ENCODE measurements around the gene ZNF366. TPM values are rescaled to one million over a fixed set of nuclear protein-coding genes. Genes with fewer than 3 reads are reported as not detected.

Gene ZNF366
- total RNA-seq, 1 donor from 2014 or later = 3.1 TPM

DNA sequence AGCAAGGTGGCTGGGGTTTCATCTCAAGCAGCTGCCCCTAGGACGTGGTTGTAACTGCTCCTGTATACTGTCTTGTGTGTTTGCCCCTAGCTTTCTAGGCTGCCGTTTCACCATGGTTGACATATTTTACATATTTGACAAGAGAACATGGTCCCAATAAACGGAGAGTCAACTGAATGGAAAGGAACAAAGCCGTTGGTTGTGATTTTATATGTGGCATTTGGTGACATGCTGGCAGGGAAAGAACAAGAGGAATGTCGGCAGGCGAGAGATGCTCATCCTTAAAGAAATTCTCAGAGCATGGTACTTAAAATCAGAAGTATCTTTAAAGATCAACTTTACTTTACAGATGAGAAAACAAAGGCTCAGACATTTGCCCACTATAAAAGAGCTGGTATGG is 11.8 kb downstream of the ZNF366 start:
- DNase-seq (ENCODE audit: low spot score) = no peak

DNA sequence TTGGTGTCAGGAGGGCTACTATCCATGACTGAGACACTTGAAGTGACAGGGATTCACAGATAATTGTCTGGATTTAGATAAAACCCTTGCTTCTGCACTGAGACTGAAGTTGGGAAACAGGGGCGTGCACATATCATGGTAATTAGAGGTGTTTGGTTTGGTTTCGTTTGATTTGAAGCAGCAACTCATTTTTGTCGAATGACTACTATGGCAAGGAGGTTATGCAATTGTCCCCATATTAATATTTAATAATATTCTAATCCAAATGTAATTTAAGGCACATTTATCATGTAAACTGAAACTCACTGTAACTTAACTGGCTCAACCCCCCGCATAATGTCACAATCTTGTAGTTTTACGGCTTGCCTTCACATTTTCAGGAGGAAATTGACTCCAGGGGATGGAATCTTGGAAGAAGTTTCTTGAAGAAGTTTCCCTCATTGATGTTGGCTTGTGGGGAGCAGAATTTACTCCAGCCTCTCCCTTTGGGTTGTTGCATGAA is 12.5 kb downstream of the ZNF366 start:
- DNase-seq (ENCODE audit: low spot score) = no peak

DNA sequence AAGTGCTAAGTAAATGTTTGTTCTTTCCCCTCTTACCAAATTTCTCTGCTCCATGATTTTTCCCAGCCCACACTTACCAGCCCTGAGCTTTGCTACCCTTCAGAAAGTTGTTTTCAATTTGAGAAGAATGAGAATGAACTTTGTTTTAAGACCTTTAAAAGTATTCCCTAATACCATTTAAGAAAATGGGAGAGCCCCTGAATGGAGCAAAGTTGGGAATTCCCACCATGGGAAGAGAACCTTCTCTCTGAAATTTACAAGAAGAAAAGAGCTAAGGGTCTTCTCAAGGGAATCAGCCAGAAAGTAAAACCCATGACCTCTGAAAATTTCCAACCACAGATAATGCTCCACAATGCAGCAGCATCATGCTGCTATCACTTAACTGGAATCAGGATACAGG is 17.7 kb downstream of the ZNF366 start:
- no peak for DNase-seq (ENCODE audit: low spot score)

DNA sequence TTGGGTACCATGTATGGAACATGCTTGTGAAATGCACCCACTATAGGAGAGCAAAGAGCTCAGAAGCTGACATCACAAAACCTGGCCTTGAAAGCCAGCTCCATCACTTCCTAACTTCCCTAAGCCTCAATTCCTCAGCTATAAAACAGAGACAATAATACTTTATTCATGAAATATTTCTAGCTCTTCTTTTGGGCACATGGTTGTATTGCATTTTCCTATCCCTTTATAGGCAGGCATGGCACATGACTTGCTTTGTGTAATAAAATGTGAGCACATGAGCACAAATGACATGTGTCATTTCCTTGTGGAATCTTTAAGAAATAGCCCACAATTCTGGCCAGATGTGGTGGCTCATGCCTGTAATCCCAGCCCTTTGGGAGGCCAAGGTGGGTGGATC is 18.5 kb downstream of the ZNF366 start:
- no peak for DNase-seq (ENCODE audit: low spot score)

DNA sequence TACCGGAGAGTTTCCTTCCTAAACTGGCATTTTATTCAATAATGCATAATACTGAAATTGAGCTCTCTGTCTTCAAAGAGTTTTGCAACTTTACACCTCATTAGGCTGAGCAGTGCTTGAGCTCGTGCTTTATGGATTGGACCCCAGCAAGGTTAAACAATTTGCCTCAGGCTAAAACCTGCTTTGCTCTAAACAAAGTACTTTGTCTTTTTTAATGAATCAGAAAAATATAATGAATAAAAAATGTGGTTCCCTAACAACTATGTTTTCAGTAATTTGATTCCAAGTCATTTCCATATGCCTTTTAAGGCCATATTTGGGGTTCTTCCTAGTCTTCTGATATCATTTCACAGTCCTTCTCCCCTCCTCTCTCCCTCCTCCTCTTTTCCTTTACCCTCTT is 20.0 kb downstream of the ZNF366 start:
- DNase-seq (ENCODE audit: low spot score) = no peak

DNA sequence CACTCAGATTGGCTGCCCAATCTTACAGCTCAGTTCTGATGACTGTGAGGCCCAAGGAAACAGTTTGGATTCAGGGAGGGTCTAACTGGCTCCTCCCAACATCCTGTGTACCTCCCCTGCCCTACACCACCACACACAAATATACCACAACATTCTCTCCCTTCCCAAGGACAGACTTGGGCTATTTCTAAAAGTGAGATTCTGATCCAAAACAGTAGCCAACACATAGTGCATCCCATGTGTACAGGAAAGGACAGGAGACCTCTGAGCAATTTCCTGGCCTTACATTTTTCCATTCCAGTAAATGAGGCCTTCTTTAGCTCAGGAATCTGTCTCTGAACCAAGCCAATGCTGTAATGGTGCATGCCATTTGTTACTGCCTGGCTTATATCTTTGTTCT is 20.8 kb downstream of the ZNF366 start:
- no peak for DNase-seq (ENCODE audit: low spot score)

DNA sequence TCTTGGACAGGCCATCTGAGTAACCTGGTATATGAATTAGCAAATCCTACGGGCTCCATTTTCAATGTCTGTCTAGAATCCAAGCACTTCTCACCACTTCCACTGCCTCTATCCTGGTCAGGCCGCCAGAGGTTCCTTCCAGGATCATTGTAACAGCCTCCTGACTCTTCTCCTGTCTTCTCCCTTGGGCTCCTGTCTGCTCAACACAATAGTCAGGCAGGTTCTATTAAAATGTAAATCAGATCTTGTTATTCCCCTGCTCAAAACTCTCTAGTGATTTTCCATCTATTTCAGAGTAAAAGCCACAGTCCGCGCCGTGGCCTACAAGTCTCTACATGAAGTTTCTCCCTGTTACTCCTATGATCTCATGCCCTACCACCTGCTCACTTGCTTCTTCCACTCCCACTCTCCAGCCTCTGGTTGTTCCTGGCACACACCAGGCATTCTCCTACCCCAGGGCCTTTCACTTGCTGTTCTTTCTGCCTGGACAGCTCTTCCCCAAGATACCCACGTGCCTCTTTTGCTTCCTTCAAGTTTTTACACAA is 21.7 kb downstream of the ZNF366 start:
- no peak for DNase-seq (ENCODE audit: low spot score)

DNA sequence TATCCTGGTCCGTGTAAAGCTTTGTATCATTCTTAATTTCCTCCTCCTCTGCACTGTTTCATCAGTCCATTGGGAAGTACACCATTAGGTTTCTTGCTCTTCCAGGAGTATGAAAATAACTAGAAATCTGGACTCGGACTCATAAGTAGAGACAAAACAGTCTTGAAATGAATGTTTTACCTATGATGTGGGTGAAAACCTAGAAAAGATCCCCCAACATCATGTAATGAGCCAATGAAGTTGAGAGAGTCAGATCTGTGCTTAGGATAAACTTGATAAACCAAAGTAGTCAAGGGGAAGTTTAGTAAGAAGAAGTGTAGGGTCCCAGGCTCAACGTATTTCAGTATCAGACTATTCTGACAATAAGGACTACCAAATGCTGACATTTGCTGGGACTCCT is 25.2 kb downstream of the ZNF366 start:
- no peak for DNase-seq (ENCODE audit: low spot score)

DNA sequence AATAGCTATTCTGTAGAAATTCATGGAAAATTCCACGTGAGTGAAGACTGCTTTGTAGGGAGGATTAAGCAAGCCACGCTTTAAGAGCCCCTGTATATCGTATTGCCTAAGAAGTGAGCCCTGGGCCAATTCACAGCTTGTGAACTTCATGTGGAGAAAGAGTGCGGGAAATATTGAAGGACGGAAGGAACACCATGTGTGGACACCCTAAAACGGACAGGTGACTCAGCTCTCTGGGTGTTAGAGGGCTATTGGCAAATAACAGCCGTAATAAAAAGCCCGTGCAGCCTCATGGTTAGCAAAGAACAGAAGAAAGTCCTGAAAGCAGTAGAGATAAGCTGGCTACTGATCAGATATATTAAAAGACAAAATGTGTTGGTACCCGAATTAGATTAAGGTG is 26.4 kb downstream of the ZNF366 start:
- no peak for DNase-seq (ENCODE audit: low spot score)

DNA sequence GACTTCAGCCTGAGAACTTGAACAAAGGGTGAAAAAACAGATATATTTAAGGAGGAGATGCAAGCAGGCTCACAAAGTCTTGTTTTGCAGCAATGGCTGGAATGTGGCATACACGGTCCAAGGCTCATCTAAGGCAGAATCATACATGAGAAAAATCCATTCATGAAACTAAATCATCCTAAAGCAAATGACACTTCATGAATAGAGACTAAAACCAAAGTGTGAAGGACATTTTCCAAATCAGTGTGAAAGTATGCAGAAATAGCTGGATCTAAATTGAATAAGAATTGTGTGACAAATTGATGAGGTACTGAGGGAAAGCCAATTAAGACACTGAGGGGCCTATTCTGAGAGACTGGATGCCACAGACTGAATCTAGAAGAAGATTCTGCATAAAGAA is 27.3 kb downstream of the ZNF366 start:
- no peak for DNase-seq (ENCODE audit: low spot score)

DNA sequence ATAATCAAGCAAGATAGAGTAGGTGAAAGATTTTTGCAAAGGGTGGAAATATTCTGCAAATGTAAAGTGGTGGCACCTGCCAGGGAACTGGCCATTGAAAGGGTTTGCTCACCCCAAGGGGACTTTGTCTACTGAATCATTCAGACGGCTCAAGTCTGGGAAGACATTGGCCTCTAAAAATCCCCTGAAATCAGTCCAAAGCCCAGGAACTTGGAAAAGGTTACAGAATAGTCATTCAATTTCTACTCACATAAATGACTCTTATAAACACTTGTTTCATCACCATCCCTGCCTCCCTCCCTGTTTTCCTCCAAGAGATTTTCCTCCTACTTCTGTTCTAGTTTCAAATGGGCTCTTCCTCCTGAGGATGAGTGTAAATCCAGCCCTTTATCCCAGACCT is 28.5 kb downstream of the ZNF366 start:
- DNase-seq (ENCODE audit: low spot score) = no peak

DNA sequence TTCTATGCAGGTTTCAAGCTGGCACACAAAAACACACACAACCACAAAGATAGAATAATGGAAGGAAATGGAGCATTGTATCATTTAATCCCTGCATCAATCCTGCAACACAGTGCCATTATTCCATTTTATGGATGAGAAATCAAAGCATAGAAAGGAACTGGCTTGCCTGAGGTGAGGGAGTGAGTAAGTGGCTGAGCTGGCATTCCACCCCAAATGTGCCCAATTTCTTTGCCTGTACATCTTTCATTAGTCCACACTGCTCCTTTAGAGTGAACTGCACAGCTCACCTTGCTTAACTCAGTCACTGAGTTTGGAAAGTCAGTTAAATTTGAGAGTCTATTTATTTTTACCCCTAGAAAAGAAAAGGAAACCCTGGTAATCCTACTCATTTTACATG is 28.9 kb downstream of the ZNF366 start:
- no peak for DNase-seq (ENCODE audit: low spot score)

DNA sequence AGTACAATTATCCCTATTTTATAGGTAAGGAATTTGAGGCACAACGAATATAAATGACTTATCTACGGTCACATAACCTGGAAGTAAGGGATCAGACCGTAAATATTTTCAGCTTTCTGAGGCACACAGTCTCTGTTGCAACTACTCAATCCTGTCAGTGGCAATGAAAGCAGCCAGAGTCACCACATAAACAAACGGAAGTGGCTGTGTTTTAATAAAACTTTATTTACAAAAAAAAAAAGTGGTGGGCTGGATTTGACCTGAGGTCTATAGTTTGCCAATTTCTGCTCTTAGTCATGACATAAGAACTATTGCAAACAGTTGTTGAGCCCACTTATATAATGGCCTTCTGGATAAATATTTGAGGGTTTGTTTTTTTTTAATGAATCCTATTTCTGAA is 29.6 kb downstream of the ZNF366 start:
- no peak for DNase-seq (ENCODE audit: low spot score)

DNA sequence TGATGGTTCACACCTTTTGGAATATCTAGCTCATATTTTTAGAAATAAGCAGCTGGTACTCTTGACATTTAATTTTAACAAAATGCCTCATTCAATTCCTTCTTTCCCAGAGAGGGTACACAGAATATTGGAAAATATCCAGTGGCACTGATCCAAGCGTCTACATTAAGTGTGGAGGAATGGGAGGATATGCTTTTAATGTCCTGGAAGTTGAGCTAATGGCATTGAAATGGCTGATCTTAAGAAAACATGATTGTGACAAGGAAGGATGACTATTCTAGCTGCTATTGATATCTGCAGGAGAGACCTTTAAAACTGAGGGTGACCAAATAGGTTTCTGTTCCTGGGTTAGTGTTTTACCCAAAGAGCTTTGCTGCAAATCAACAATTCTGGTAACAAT is 30.0 kb downstream of the ZNF366 start:
- no peak for DNase-seq (ENCODE audit: low spot score)

DNA sequence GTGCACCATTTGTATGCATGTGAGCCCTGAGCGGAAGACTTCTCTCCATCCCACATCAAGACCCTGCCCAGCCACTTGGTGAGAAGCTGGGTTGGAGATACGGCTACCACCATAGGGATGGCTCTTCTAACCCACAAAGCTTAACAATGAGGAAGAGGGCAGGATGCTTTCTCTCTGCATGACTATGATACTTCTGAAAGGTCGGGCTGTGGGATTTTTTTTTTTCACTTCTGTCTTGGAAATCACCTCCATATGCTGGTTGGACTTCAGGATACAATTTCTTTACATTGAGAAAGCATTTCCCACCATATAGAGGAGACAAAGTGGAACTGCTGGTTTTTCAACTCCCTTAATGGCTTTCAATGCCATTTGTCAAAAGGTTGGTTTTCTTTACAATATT is 30.5 kb downstream of the ZNF366 start:
- DNase-seq (ENCODE audit: low spot score) = no peak

DNA sequence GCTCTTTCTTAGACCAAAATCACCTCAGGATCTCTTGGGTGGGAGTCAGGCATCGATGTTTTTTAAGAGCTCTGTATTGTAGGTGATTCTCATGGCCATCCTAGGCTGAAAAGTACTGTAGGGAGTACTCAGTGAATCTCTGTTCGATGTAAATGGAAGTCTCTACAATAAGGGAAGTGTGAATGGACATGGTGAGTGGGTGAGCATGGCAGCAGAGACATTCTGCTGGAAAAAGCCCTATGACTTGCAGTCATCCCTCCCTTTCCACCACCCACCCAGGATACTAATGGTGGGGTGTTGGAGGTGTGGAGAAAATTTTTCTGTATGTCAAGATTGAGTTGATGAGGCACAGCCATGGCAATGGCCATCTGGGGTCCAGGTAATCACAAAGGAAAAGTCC is 30.9 kb downstream of the ZNF366 start:
- no peak for DNase-seq (ENCODE audit: low spot score)

DNA sequence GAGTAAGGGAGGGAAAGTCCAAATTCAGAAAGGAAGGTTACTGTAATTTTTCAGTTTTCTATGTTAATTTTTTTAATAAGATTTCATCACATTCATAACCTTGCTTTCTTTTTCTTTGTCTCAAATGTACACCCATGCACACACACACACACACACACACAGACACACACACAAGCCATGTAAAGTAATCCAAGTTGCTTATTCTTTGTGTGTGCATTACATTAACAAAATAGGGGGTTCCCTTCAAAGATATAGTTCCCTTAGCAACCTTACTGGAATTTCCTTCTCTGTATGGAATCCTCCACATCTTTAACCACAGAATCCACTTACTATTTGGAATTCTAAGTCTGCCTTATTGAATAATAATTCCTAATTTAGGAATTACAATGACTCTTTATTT is 32.7 kb downstream of the ZNF366 start:
- no peak for DNase-seq (ENCODE audit: low spot score)

DNA sequence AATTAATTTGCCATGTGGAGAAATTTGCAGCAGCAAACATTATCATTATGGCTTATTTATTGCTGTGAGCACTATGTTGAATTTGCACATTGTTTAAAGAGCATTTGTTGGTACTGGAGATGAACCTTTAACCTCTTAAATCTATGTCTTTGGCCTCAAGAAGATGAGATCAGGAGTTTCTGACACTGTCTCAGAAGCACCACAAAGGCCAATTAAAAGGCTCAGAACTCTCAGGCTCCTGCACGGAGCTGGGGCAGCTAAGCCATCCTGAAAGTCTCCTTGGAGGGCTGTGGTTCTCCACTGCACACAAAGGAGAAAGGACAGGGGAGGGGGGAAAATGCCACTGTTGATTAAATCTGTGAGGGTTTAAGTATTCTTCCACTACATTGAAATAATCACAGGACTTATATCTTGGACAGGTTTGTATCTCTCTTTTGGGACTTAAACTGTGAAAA is 33.1 kb downstream of the ZNF366 start:
- no peak for DNase-seq (ENCODE audit: low spot score)

DNA sequence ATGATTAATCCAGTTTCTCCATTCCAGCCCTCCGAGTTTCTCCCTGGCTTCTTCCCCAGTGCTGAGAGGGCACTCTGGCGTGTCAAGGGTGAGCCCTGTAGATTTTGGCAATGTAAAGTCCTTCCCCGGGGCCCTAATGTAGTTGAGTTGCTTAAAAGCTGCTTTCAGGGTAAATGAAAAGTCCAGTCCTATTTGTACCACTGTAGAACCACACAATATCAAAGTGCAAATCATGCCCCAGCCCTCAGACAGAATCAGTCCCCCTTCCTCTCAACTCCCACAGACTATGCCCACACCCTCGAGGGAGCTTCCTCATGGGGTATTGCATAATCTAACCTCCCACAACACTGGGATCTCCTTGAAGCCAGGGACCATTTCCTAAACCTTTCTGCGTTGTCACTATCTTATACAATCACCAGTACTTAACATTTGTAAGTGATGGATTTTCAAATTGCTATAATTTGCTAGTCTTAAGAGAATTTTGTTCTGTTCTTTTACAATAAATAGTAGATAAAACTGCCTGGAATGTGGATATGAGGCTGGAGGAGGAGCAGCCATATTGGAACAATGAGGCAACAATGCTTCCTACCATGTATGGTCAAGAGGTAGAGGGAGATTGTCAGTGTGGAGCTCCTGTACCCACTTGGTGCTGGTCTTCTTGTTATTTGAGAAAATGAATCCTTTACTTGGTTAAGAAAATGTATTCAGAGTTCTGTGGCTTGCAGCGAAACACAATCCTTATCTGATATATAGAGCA is 34.4 kb downstream of the ZNF366 start:
- DNase-seq (ENCODE audit: low spot score) = no peak

DNA sequence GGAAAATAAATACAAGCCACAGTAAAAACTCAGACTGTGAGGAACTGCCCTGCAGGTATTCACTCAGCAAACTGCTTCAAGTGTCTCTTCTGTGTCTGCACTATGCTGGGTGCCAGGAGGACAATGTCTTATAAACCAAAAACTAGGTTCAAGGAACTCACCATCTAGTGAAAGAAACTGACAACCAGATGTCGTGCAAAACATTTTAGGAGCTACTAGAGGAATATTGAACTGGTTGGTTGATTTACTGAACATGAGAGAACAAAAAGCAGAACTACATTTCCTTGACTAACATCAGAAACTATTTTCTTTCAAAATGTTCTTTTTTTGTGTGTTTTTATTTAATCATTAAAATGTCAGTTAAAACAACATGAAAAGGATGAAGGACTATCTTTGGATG is 35.2 kb downstream of the ZNF366 start:
- DNase-seq (ENCODE audit: low spot score) = no peak

DNA sequence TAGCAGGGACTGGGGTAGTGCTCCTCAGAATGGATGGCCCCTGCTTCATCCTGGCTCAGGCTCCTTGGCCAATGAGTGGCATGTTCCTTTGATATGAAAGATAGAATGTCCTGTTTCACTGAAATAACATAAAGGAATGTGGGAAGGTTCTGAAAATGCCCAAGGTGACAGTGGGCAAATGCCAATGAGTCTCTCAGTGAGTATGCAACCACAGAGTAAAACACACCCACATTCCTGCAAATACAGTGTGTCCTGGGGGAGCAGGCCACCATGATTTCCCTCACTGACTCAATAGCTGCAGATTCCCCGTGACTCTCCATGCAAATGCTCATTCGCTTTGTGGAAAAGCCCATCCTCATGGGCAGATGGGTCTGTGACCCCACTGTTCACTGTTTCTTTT is 36.4 kb downstream of the ZNF366 start:
- DNase-seq (ENCODE audit: low spot score) = no peak

DNA sequence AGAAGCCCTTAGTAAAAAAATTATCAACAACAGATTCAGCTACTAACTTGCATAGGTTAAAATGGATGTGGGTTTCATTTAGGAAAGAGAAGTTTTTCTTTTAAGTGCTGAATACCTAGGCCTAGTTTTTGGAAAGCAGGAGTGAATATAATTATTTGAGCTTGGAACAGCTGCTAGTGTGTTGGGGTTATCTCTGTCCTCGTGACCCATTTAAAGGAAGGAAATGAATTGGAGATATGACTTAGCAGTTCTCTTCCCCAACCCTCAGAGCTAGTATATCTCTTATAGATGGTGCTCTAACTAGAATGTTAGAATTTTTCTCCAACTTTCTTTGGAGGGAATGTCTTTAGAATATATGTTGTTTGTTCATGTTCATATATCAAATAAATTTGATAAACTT is 38.6 kb downstream of the ZNF366 start:
- DNase-seq (ENCODE audit: low spot score) = no peak

DNA sequence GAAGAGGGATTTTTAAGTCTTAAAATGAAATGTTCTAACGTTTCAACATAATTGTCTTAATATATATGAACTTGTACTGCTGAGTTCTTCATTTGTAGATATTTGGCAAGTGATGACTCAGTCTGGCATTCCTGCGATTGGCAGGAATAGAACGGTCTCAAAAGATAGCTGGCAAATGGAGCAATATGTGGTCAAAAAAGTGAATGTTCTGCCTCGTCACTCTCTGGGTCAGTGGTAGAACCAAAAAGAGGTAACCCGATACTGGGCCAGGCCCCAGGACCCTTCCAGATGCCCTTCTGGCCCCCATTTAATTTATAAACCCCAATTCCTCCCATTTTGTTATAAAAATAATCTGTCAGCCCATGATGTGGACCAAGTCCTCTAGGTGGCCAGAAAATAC is 39.2 kb downstream of the ZNF366 start:
- no peak for DNase-seq (ENCODE audit: low spot score)

DNA sequence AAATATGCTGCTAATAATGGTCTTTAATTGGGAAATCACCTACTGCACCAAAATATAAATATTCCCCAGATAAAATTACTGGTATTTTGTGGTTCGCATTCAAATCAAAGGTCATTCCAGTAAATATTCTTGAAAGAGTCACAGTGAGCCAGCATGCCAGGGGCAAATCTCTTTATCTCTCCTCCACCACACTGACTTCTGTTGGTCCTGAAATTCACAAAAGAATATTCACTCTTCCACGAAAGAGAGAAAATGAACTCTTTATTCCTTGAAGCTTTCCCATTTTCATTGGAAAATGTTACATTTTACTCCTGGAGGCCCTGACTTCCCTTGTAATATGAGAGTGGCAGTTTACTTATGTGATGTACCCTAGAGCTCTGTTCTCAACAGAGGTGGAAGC is 39.7 kb downstream of the ZNF366 start:
- DNase-seq (ENCODE audit: low spot score) = no peak

Data from mucosa of gallbladder (tissue), 1 donor.